H1 (cell line): Measurements from ENCODE around the gene PITPNC1. TPM values are rescaled to one million over a fixed set of nuclear protein-coding genes. Genes with fewer than 3 reads are reported as not detected.

Source experiments
- CTCF ChIA-PET: fragments of 300-600 bp; sonication (Branson Sonifier 250); formaldehyde crosslinking; loops from one replicate; lab custom pipeline; 2021; ENCODE audit not compliant: partially characterized antibody; lab: Charles Lee
- POLR2A ChIA-PET: fragments of 300-600 bp; sonication (Branson Sonifier 250); formaldehyde crosslinking; loops from one replicate; lab custom pipeline; 2021; ENCODE audit warnings: inconsistent platforms; ENCODE audit not compliant: partially characterized antibody; lab: Charles Lee
- DNase-seq, 2 experiments: peaks; one replicate each; pipeline versions ENCODE4 v3.0.0 to v3.0.0-alpha.2; 2010 to 2022; ENCODE audit warnings: low spot score in 2 of 2, low read depth in 1 of 2, mixed read lengths in 1 of 2
- FAIRE-seq: peaks from 2 replicates; lab custom pipeline; 2011; peaks lifted over from hg19 to GRCh38; lab: Jason Lieb, UNC
- H2AFZ ChIP-seq: 2 replicates; pipeline ENCODE4 v1.8.1; 2012; ENCODE audit warnings: low read length, inconsistent platforms
- H2AK5ac ChIP-seq: 2 replicates; pipeline ENCODE4 v1.6.1; 2013; ENCODE audit warnings: low read depth, low read length
- H2BK120ac ChIP-seq: replicated peaks from 2 replicates; pipeline ENCODE3; 2013; ENCODE audit warnings: low read depth, low read length, inconsistent platforms
- H2BK12ac ChIP-seq: 2 replicates; pipeline ENCODE4 v1.6.1; 2013; ENCODE audit warnings: low read depth, low read length
- H2BK15ac ChIP-seq: 2 replicates; pipeline ENCODE4 v1.6.1; 2013; ENCODE audit warnings: low read length
- H2BK20ac ChIP-seq: 2 replicates; pipeline ENCODE4 v1.6.1; 2013; ENCODE audit warnings: low read length
- H2BK5ac ChIP-seq: 2 replicates; pipeline ENCODE4 v1.6.1; 2013; ENCODE audit warnings: low read depth, low read length
- H3K14ac ChIP-seq: 2 replicates; pipeline ENCODE4 v1.6.1; 2013; ENCODE audit warnings: inconsistent platforms; ENCODE audit not compliant: insufficient read length
- H3K18ac ChIP-seq: 2 replicates; pipeline ENCODE4 v1.6.1; 2013; ENCODE audit warnings: low read length; ENCODE audit errors: extremely low read depth
- H3K23ac ChIP-seq: 2 replicates; pipeline ENCODE4 v1.6.1; 2013; ENCODE audit warnings: inconsistent platforms; ENCODE audit not compliant: insufficient read length
- H3K23me2 ChIP-seq: 2 replicates; pipeline ENCODE4 v1.6.1; 2013; ENCODE audit warnings: low read depth, low read length
- H3K27ac ChIP-seq: 2 replicates; pipeline ENCODE4 v1.6.1; 2011; ENCODE audit warnings: low read depth, low read length, inconsistent platforms
- H3K27me3 ChIP-seq, 4 experiments: replicated peaks in 1 of 4; 1 replicate in 1 of 4; 2 replicates in 3 of 4; pipeline versions ENCODE4 v1.6.1 to v1.8.1; 2011 to 2013; ENCODE audit warnings: low read length in 3 of 4, mild to moderate bottlenecking in 3 of 4, inconsistent platforms in 2 of 4, mixed read lengths in 2 of 4, moderate library complexity in 1 of 4; ENCODE audit not compliant: control insufficient read depth in 3 of 4, insufficient read depth in 3 of 4; ENCODE audit errors: extremely low read depth in 1 of 4
- H3K36me3 ChIP-seq, 4 experiments: 2 replicates each; pipeline versions ENCODE4 v1.6.1 to v1.8.1; 2011 to 2013; ENCODE audit warnings: mild to moderate bottlenecking in 4 of 4, low read length in 3 of 4, moderate library complexity in 2 of 4, control low read depth in 1 of 4, inconsistent platforms in 1 of 4; ENCODE audit not compliant: insufficient read depth in 4 of 4, control insufficient read depth in 2 of 4
- H3K4ac ChIP-seq: replicated peaks from 2 replicates; pipeline ENCODE3; 2013; ENCODE audit warnings: low read length, low read depth, mixed read lengths, inconsistent platforms; ENCODE audit not compliant: insufficient read length
- H3K4me1 ChIP-seq, 4 experiments: replicated peaks in 1 of 4; 1 replicate in 1 of 4; 2 replicates in 3 of 4; pipeline versions ENCODE4 v1.6.1 to v1.8.1; 2011 to 2013; ENCODE audit warnings: low read length in 3 of 4, inconsistent platforms in 2 of 4, mixed read lengths in 1 of 4; ENCODE audit not compliant: insufficient read depth in 4 of 4, control insufficient read depth in 3 of 4
- H3K4me2 ChIP-seq, 2 experiments: 2 replicates each; pipeline versions ENCODE4 v1.6.1 to v1.8.1; 2011 to 2013; ENCODE audit warnings: low read depth in 2 of 2, low read length in 2 of 2, control low read depth in 1 of 2, inconsistent platforms in 1 of 2, mild to moderate bottlenecking in 1 of 2; ENCODE audit not compliant: insufficient read depth in 1 of 2
- H3K4me3 ChIP-seq, 4 experiments: fragments of 200-600, 300-600 bp in 1 of 4; sonication (generic), shearing (Covaris generic), sonication (Bioruptor Twin) in 1 of 4; 2 replicates each; pipeline versions ENCODE4 v1.5.1 to v1.8.1; 2011 to 2016; ENCODE audit warnings: low read length in 4 of 4, low read depth in 3 of 4, control low read depth in 2 of 4, inconsistent platforms in 2 of 4, mild to moderate bottlenecking in 2 of 4, mixed read lengths in 1 of 4, moderate library complexity in 1 of 4; ENCODE audit not compliant: insufficient read depth in 2 of 4; ENCODE audit errors: extremely low read depth in 1 of 4
- H3K56ac ChIP-seq: replicated peaks from 2 replicates; pipeline ENCODE3; 2013; ENCODE audit warnings: low read depth, mild to moderate bottlenecking, mixed read lengths, low read length, inconsistent platforms; ENCODE audit not compliant: insufficient read length
- H3K79me1 ChIP-seq: 2 replicates; pipeline ENCODE4 v1.6.1; 2013; ENCODE audit warnings: low read depth, low read length, control low read depth
- H3K79me2 ChIP-seq, 2 experiments: 2 replicates each; pipeline versions ENCODE4 v1.6.1 to v1.8.1; 2012 to 2013; ENCODE audit warnings: low read length in 2 of 2, mild to moderate bottlenecking in 2 of 2, inconsistent platforms in 1 of 2; ENCODE audit not compliant: insufficient read depth in 2 of 2, control insufficient read depth in 1 of 2
- H3K9ac ChIP-seq, 4 experiments: replicated peaks in 1 of 4; 1 replicate in 1 of 4; 2 replicates in 3 of 4; pipeline versions ENCODE4 v1.6.1 to v1.8.1; 2011 to 2013; ENCODE audit warnings: low read depth in 3 of 4, low read length in 3 of 4, control low read depth in 2 of 4, mild to moderate bottlenecking in 2 of 4, moderate library complexity in 2 of 4, inconsistent platforms in 1 of 4; ENCODE audit errors: extremely low read depth in 1 of 4
- H3K9me3 ChIP-seq, 2 experiments: 2 replicates each; pipeline versions ENCODE4 v1.6.1 to v1.8.1; 2012 to 2013; ENCODE audit warnings: mild to moderate bottlenecking in 2 of 2, moderate library complexity in 2 of 2, control low read depth in 1 of 2, inconsistent platforms in 1 of 2, low read depth in 1 of 2, low read length in 1 of 2, mixed read lengths in 1 of 2; ENCODE audit not compliant: insufficient read depth in 2 of 2
- H4K20me1 ChIP-seq, 2 experiments: replicated peaks in 1 of 2; 2 replicates each; pipeline versions ENCODE3 to v1.8.1; 2011 to 2013; ENCODE audit warnings: inconsistent platforms in 2 of 2, low read length in 2 of 2, mild to moderate bottlenecking in 1 of 2; ENCODE audit not compliant: insufficient read depth in 2 of 2, control insufficient read depth in 1 of 2
- H4K5ac ChIP-seq: 2 replicates; pipeline ENCODE4 v1.6.1; 2013; ENCODE audit warnings: low read length, low read depth, mixed read lengths, inconsistent platforms; ENCODE audit not compliant: insufficient read length
- H4K8ac ChIP-seq: 2 replicates; pipeline ENCODE4 v1.8.0; 2013; ENCODE audit warnings: mild to moderate bottlenecking, moderate library complexity, low read length, inconsistent platforms; ENCODE audit not compliant: insufficient read depth; ENCODE audit errors: extremely low read depth
- H4K91ac ChIP-seq: replicated peaks from 2 replicates; pipeline ENCODE3; 2013; ENCODE audit warnings: low read length, mixed read lengths, inconsistent platforms; ENCODE audit not compliant: insufficient read length
- BACH1 ChIP-seq: IDR thresholded peaks from 2 replicates; pipeline ENCODE4 v1.6.1; 2012; ENCODE audit warnings: low read length, improper control_type of control experiment
- CBX5 ChIP-seq: fragments of 300-800, 300-1000 bp; sonication (generic); IDR thresholded peaks from 2 replicates; pipeline ENCODE4 v1.7.1; 2016; ENCODE audit warnings: antibody characterized with exemption, low read length, low read depth
- HDAC2 ChIP-seq, 2 experiments: fragments of 300-600 bp in 1 of 2; sonication (generic) in 1 of 2; IDR thresholded peaks; 2 replicates each; pipeline ENCODE4 v1.6.1; 2011 to 2012; ENCODE audit warnings: low read depth in 2 of 2, low read length in 2 of 2, mild to moderate bottlenecking in 2 of 2, moderate library complexity in 2 of 2, borderline replicate concordance in 1 of 2, inconsistent platforms in 1 of 2
- RNF2 ChIP-seq: fragments of 200-900, 300-1000 bp; sonication (generic); IDR thresholded peaks from 2 replicates; pipeline ENCODE4 v1.7.1; 2016; ENCODE audit warnings: borderline replicate concordance, low read depth, mild to moderate bottlenecking, antibody characterized with exemption, low read length; ENCODE audit not compliant: poor library complexity, severe bottlenecking; ENCODE audit errors: missing control alignments
- SAP30 ChIP-seq: fragments of 300-600 bp; sonication (generic); IDR thresholded peaks from 2 replicates; pipeline ENCODE4 v1.7.1; 2012; ENCODE audit warnings: low read length, moderate library complexity, mild to moderate bottlenecking, inconsistent platforms; ENCODE audit not compliant: insufficient read depth, insufficient replicate concordance
- SIN3A ChIP-seq, 2 experiments: IDR thresholded peaks in 1 of 2; conservative IDR thresholded peaks in 1 of 2; 2 replicates each; pipeline ENCODE4 v1.6.1; 2011 to 2012; ENCODE audit warnings: low read length in 2 of 2, improper control_type of control experiment in 1 of 2, low read depth in 1 of 2, mild to moderate bottlenecking in 1 of 2
- WGBS, 2 experiments: shearing (Covaris generic) in 1 of 2; methylation state at CpG; one replicate each; pipeline versions ENCODE4 v1.1.6 to v1.1.7; 2013 to 2015; ENCODE audit warnings: low lambda C conversion rate in 2 of 2, mixed read lengths in 2 of 2, inconsistent platforms in 1 of 2, low coverage in 1 of 2, missing lambda C conversion rate in 1 of 2; ENCODE audit not compliant: insufficient replicate concordance in 2 of 2, insufficient coverage in 1 of 2, insufficient read length in 1 of 2; ENCODE audit errors: extremely low coverage in 1 of 2, missing lambda C conversion rate in 1 of 2; 5-methylcytosine and 5-hydroxymethylcytosine counted together
- polyA plus RNA-seq, 7 experiments: library from polyadenylated mRNA; depleted of rRNA in 3 of 7; stranded (reverse) in 5 of 7; unstranded in 2 of 7; fragments of >200 nt in 5 of 7; fragments of 200-250 nt in 2 of 7; gene quantifications; 1 replicate in 5 of 7; 2 replicates in 1 of 7; 4 replicates in 1 of 7; pipeline versions ENCODE4 v1.2.1 to v1.2.3, GENCODE V29; 2011 to 2013; ENCODE audit warnings: missing spikeins in 2 of 7, mixed read lengths in 2 of 7
- total RNA-seq: library from RNA; stranded (reverse); fragmentation: NEBNext Ultra II Directional; extraction: Animal tissue kit (Norgen Biotek cat#: 25700); gene quantifications from 2 replicates; pipeline ENCODE4 v1.2.1, GENCODE V29; 2021

PITPNC1 gene
- total and polyA plus RNA-seq, 2 of the 8 experiments (the other 6 are each of a cell fraction or from before 2014, with no cell fraction given), result 17.6 to 54.7 TPM

DNA sequence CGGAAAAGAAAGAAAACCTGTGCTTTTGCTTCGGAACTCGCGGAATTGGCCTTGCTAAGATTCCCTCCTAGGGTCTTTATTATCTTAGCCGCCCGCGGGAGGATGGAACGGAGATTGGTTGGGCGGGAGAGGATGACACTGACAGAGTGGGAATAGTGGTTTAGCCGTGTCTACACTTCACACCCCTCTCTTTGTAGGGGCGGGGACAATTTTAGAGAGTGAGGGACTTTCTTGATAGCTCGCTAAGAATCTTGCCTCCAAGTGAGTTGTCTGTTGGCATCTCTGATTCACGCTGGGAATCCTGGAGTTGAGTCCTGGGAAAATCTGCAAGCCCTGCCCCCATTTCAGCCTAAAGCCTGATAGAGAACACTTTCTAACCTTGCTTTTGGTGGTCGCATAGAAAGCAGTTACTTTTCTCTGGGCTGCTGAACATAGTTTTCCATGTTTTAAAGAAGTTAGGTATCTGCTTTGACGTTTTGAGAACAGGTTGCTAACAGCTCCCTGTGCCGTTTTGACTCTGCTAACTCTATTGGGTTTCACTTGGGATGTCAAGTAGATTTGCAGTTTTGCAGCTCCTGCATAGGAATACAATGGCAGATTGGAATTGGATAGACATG is 341.4 kb downstream of the PITPNC1 start:
- peak overlapping the region; percentile 95 for H3K27ac ChIP-seq
- peak overlapping the region; percentile 91 for H4K91ac ChIP-seq
- peak overlapping the region; percentile 72 to 86 for H3K4me2 ChIP-seq
- H3K4me3 ChIP-seq, result peak overlapping the region; percentile 75 to 100 (median 90)
- H3K9me3 ChIP-seq, result no peaks in the 10 kb centered on the region
- peak overlapping the region; percentile 82 for H3K56ac ChIP-seq
- peak overlapping the region; percentile 2 for H3K14ac ChIP-seq
- H2BK15ac ChIP-seq, result no peak overlapping the region
- POLR2A ChIA-PET, result interaction anchor here (0.5 to 2.5 kb wide), 20 partner anchors 9 to 473 kb away, joined by 3 to 16 read pairs (median 4); partner anchors contain the start of genes HELZ and PITPNC1
- no peak overlapping the region for H3K4ac ChIP-seq
- peaks cover 14 to 34% (median 26%) of the 10 kb centered on the region in 4 experiments for H3K36me3 ChIP-seq
- no peak overlapping the region for H2BK20ac ChIP-seq
- peak overlapping the region; percentile 30; the same call in 1 of the 2 replicates for H2BK12ac ChIP-seq
- 4% methylated on average over 16 of the region's 16 CpGs; no CpG with 5 or more reads in 1 of the 2 experiments for WGBS, 2 experiments
- H3K79me1 ChIP-seq, result peaks cover 3% of the 10 kb centered on the region; the same call in 1 of the 2 replicates
- H3K23ac ChIP-seq, result no peak overlapping the region
- CTCF ChIA-PET, result interaction anchor here (1.0 to 3.1 kb wide), 8 partner anchors 11 to 329 kb away, joined by 3 to 22 read pairs (median 4); no protein-coding TSS in a partner anchor
- H3K27me3 ChIP-seq, result no peaks in the 10 kb centered on the region
- H4K8ac ChIP-seq, result peak overlapping the region; percentile 94; the same call in 1 of the 2 replicates
- H3K18ac ChIP-seq, result peak overlapping the region; percentile 86
- peak overlapping the region; percentile 57; the same call in 1 of the 2 replicates for H2AFZ ChIP-seq
- no peak for FAIRE-seq
- H3K79me2 ChIP-seq, result peaks cover 7 to 30% of the 10 kb centered on the region in 2 experiments
- peaks cover 2% of the 10 kb centered on the region; the same call in 1 of the 2 replicates for H3K23me2 ChIP-seq
- peak in 1 of 2 experiments; percentile 44 for DNase-seq
- peak overlapping the region; percentile 90 for H4K5ac ChIP-seq
- H4K20me1 ChIP-seq, result no peaks in the 10 kb centered on the region
- H2BK120ac ChIP-seq, result no peak overlapping the region
- H3K4me1 ChIP-seq, result peaks cover 0 to 3% (median under 1%) of the 10 kb centered on the region in 4 experiments; a peak in 1 of 7 replicates
- peak overlapping the region; percentile 17; the same call in 1 of the 2 replicates for H2AK5ac ChIP-seq
- H2BK5ac ChIP-seq, result peak overlapping the region; percentile 82
- peak overlapping the region; percentile 86 to 99 (median 96) for H3K9ac ChIP-seq
- TF ChIP-seq CBX5, result no peak
- no peak for TF ChIP-seq HDAC2 (IDR thresholded peaks at IDR 0.05; ENCODE audit: borderline replicate concordance in 1 of 2, low read depth in 2 of 2, low read length in 2 of 2)
- TF ChIP-seq BACH1, result peak; percentile 12; the same call in 1 of the 2 replicates
- TF ChIP-seq SIN3A (conservative IDR thresholded peaks at IDR 0.05 in 1 of 2, IDR thresholded peaks at IDR 0.05 in 1 of 2; ENCODE audit: low read depth in 1 of 2, low read length in 2 of 2), result 0 out of 4 replicates have a peak, but pooled peaks of 1 of the 2 experiments have one; percentile 54
- no peak for TF ChIP-seq RNF2
- TF ChIP-seq SAP30, result peak; percentile 3
